ENCODE measurements around the gene PIP5K1C.

DNA sequence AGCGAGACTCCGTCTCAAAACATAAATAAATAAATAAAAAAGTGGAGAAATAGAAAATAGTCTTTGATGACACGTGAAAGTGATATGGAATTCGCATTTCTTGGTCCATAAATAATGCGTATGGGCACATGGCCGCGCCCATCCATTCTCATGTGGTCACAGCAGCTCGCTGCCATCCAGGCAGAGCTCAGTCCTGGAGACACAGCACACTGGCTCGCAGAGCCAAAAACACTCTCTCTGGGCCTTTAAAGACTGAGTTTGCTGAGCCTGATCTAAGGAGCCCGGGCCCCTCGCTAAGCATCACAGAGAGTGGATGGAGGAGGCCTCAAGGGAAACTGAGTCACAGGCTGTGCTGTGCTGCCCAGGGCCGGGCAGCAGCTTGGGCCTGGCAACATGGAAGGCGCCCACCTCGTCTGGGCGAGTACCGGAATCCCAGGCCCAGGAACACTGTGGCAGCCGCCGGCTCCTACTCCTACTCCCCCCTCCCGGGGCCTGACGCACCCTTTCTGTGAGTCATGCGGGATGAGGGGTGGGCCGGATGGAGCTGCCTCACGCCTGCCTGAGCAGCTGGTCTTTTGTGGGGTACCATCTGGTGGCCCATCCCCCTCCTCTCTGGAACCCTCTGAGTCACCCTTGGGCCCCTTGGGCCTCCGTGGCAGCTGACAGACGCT is 44.7 kb downstream of the PIP5K1C start:
- TF ChIP-seq POLR2A (IDR thresholded peaks at IDR 0.05): no peak
- TF ChIP-seq, protein P1, sequence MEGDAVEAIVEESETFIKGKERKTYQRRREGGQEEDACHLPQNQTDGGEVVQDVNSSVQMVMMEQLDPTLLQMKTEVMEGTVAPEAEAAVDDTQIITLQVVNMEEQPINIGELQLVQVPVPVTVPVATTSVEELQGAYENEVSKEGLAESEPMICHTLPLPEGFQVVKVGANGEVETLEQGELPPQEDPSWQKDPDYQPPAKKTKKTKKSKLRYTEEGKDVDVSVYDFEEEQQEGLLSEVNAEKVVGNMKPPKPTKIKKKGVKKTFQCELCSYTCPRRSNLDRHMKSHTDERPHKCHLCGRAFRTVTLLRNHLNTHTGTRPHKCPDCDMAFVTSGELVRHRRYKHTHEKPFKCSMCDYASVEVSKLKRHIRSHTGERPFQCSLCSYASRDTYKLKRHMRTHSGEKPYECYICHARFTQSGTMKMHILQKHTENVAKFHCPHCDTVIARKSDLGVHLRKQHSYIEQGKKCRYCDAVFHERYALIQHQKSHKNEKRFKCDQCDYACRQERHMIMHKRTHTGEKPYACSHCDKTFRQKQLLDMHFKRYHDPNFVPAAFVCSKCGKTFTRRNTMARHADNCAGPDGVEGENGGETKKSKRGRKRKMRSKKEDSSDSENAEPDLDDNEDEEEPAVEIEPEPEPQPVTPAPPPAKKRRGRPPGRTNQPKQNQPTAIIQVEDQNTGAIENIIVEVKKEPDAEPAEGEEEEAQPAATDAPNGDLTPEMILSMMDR (IDR thresholded peaks at IDR 0.05): no peak

Data from esophagus squamous epithelium (tissue), 4 donors.